Naive thymus-derived CD4-positive, alpha-beta T cell (primary cell): ENCODE results near the gene TMEM129. TPM values are rescaled to one million over a fixed set of nuclear protein-coding genes. Genes with fewer than 3 reads are reported as not detected.
"Not testable (repeated sequence)": the region's sequence is repeated elsewhere in the genome, so short reads cannot be mapped to it uniquely, and the experiment has no call there.

Source experiments
- ATAC-seq: fragments of 150-1000 bp; cut with Tn5 transposase; 2 replicates; pipeline ENCODE4 v1.10.0; 2021; ENCODE audit warnings: mild to moderate bottlenecking, moderate library complexity
- CTCF ChIA-PET: fragments of 350-600 bp; sonication (Branson Sonifier 250); formaldehyde crosslinking; loops from one replicate; lab custom pipeline; 2021; ENCODE audit warnings: antibody characterized with exemption; lab: Charles Lee
- POLR2A ChIA-PET: fragments of 350-600 bp; sonication (Branson Sonifier 250); formaldehyde crosslinking; loops from one replicate; lab custom pipeline; 2021; ENCODE audit warnings: antibody characterized with exemption, inconsistent platforms; lab: Charles Lee
- DNase-seq, 9 donors: peaks; one replicate each; pipeline versions ENCODE4 v3.0.0 to v3.0.0-alpha.2; 2020 to 2022; ENCODE audit warnings: mixed read lengths in 1 of 9
- H3K27ac ChIP-seq: one replicate; pipeline ENCODE4 v1.7.0; 2013; ENCODE audit warnings: mild to moderate bottlenecking, low read depth, low read length, moderate library complexity
- H3K27me3 ChIP-seq, 2 donors: one replicate each; pipeline ENCODE4 v1.7.0; 2013; ENCODE audit warnings: low read length in 2 of 2, mild to moderate bottlenecking in 2 of 2, moderate library complexity in 2 of 2; ENCODE audit not compliant: control insufficient read depth in 2 of 2, insufficient read depth in 2 of 2
- H3K36me3 ChIP-seq, 3 experiments: 1 replicate in 2 of 3; 2 replicates in 1 of 3; pipeline ENCODE4 v1.7.0; 2013; ENCODE audit warnings: low read length in 3 of 3, mild to moderate bottlenecking in 3 of 3, moderate library complexity in 1 of 3; ENCODE audit not compliant: insufficient read depth in 3 of 3, control insufficient read depth in 2 of 3
- H3K4me1 ChIP-seq, 2 donors: one replicate each; pipeline ENCODE4 v1.7.0; 2013; ENCODE audit warnings: low read length in 2 of 2, mild to moderate bottlenecking in 2 of 2, moderate library complexity in 1 of 2; ENCODE audit not compliant: control insufficient read depth in 2 of 2, insufficient read depth in 2 of 2
- H3K4me3 ChIP-seq: 2 replicates; pipeline ENCODE4 v1.7.0; 2013; ENCODE audit warnings: mild to moderate bottlenecking, low read length
- H3K9me3 ChIP-seq, 3 experiments: 1 replicate in 2 of 3; 2 replicates in 1 of 3; pipeline ENCODE4 v1.7.0; 2013; ENCODE audit warnings: low read length in 3 of 3; ENCODE audit not compliant: control insufficient read depth in 2 of 3
- H3K27ac Mint-ChIP-seq, 9 donors: one replicate each; pipeline ENCODE4 v1.8.0; 2020 to 2022; ENCODE audit warnings: mixed read lengths in 9 of 9, mild to moderate bottlenecking in 8 of 9, moderate library complexity in 5 of 9, inconsistent platforms in 2 of 9
- H3K27me3 Mint-ChIP-seq, 5 donors: one replicate each; pipeline ENCODE4 v1.8.0; 2021 to 2022; ENCODE audit warnings: mixed read lengths in 5 of 5, mild to moderate bottlenecking in 1 of 5
- H3K36me3 Mint-ChIP-seq, 5 donors: one replicate each; pipeline ENCODE4 v1.8.0; 2020 to 2022; ENCODE audit warnings: mixed read lengths in 5 of 5, mild to moderate bottlenecking in 3 of 5, inconsistent platforms in 1 of 5
- H3K4me1 Mint-ChIP-seq, 7 donors: one replicate each; pipeline ENCODE4 v1.8.0; 2020 to 2022; ENCODE audit warnings: mixed read lengths in 7 of 7, mild to moderate bottlenecking in 3 of 7, inconsistent platforms in 1 of 7
- H3K4me3 Mint-ChIP-seq, 10 donors: one replicate each; pipeline ENCODE4 v1.8.0; 2020 to 2022; ENCODE audit warnings: mild to moderate bottlenecking in 10 of 10, mixed read lengths in 10 of 10, moderate library complexity in 6 of 10, inconsistent platforms in 2 of 10
- H3K9me3 Mint-ChIP-seq, 11 donors: one replicate each; pipeline ENCODE4 v1.8.0; 2020 to 2022; ENCODE audit warnings: mixed read lengths in 11 of 11, mild to moderate bottlenecking in 4 of 11, inconsistent platforms in 1 of 11, moderate library complexity in 1 of 11
- intact Hi-C, 2 donors: fragments of 100-400 bp; cut with micrococcal nuclease; formaldehyde crosslinking; loops; one replicate each; pipeline ENCODE4 v1.15.1; 2023
- polyA plus RNA-seq, 2 donors: library from polyadenylated mRNA; unstranded; fragments of 300-500 nt; fragmentation: Illumina TruSeq; gene quantifications; one replicate each; pipeline ENCODE4 v1.2.3, GENCODE V29; 2021
- total RNA-seq, 6 experiments: library from RNA in 5 of 6; stranded (reverse) in 5 of 6; gene quantifications; 1 replicate in 5 of 6; 2 replicates in 1 of 6; pipeline ENCODE4 v1.2.3 and lab custom pipeline; 2021 to 2026

TMEM129 gene
- total and polyA plus RNA-seq, 7 experiments from 2014 or later: 20.0 to 44.7 (median 34.9) TPM

- Mint-ChIP-seq H3K27ac (peak overlapping the region; percentile 77 to 94 (median 91)), H3K4me3 (peak overlapping the region; percentile 88 to 97 (median 91)), H3K27me3 (no peaks in the 10 kb centered on the region), H3K9me3 (no peaks in the 10 kb centered on the region), H3K36me3 (peaks cover 0 to 22% (median 4%) of the 10 kb centered on the region in 5 donors), H3K4me1 (peaks cover 11 to 68% (median 60%) of the 10 kb centered on the region in 7 donors)
- ATAC-seq (no peak), DNase-seq (peak in 1 of 9 donors; percentile 21)
- ChIA-PET CTCF (interaction anchor here (1.8 to 3.6 kb wide), 2 partner anchors 12 to 17 kb away, joined by 14 to 16 read pairs; no protein-coding TSS in a partner anchor), POLR2A (interaction anchor here (1.1 to 4.2 kb wide), 4 partner anchors 10 to 159 kb away, joined by 3 to 119 read pairs (median 24); partner anchors contain the start of genes NSD2, TACC3 and TMEM129)
- Histone ChIP-seq H3K4me1 (peaks cover 32 to 34% of the 10 kb centered on the region in 2 donors), H3K4me3 (peak overlapping the region; percentile 100), H3K9me3 (no peaks in the 10 kb centered on the region), H3K27ac (peak overlapping the region; percentile 99), H3K27me3 (no peaks in the 10 kb centered on the region), H3K36me3 (peaks cover 0 to 11% (median 6%) of the 10 kb centered on the region in 3 experiments)
- intact Hi-C loops: loop anchor here (5.0 kb wide), 4 partner anchors 296 to 1251 kb away; partner anchors contain the start of genes FAM193A (in 1 of the 2), FGFRL1 (in 1 of the 2), GRK4 (in 1 of the 2) and NELFA (in 1 of the 2)
These were observed 10.0 kb downstream of the TMEM129 start for GRCh38 chr4:1711055-1711570.

- Mint-ChIP-seq H3K4me3 (peak overlapping the region in 5 of 10 donors; percentile 8 to 29 (median 16)), H3K36me3 (peaks cover 0 to 35% (median 7%) of the 10 kb centered on the region in 5 donors), H3K9me3 (no peaks in the 10 kb centered on the region), H3K4me1 (peaks cover 17 to 61% (median 51%) of the 10 kb centered on the region in 7 donors), H3K27me3 (no peaks in the 10 kb centered on the region), H3K27ac (peak overlapping the region in 6 of 9 donors; percentile 10 to 57 (median 20))
- ChIA-PET POLR2A (interaction anchor here (0.8 to 2.7 kb wide), 4 partner anchors 12 to 17 kb away, joined by 3 to 25 read pairs (median 4); partner anchors contain the start of genes TACC3 and TMEM129), CTCF (interaction anchor here (0.6 to 3.1 kb wide), 5 partner anchors 8 to 17 kb away, joined by 3 to 21 read pairs (median 4); no protein-coding TSS in a partner anchor)
- ATAC-seq (no peak), DNase-seq (no peak)
- Histone ChIP-seq H3K36me3 (peaks cover 7 to 28% (median 9%) of the 10 kb centered on the region in 3 experiments), H3K27ac (no peak overlapping the region), H3K4me3 (no peak overlapping the region), H3K4me1 (peaks cover 21 to 25% of the 10 kb centered on the region in 2 donors), H3K9me3 (no peaks in the 10 kb centered on the region), H3K27me3 (no peaks in the 10 kb centered on the region)
- intact Hi-C loops: no loop called here
These were observed 12.5 kb downstream of the TMEM129 start for GRCh38 chr4:1708581-1708980.

- H3K4me1 ChIP-seq: peaks cover 11 to 22% of the 10 kb centered on the region in 2 donors
- no peaks in the 10 kb centered on the region for H3K9me3 ChIP-seq
- CTCF ChIA-PET: interaction anchor here (0.6 kb wide), 1 partner anchor 18 kb away, joined by 6 read pairs; no protein-coding TSS in a partner anchor
- POLR2A ChIA-PET: no interaction called here
- intact Hi-C loops: no loop called here
- no peaks in the 10 kb centered on the region for H3K9me3 Mint-ChIP-seq
- H3K27me3 ChIP-seq: no peaks in the 10 kb centered on the region
- H3K36me3 Mint-ChIP-seq: peaks cover 6 to 44% (median 17%) of the 10 kb centered on the region in 5 donors
- H3K4me3 ChIP-seq: no peak overlapping the region
- H3K27me3 Mint-ChIP-seq: no peaks in the 10 kb centered on the region
- no peak overlapping the region for H3K27ac ChIP-seq
- peaks cover 25 to 63% (median 59%) of the 10 kb centered on the region in 7 donors for H3K4me1 Mint-ChIP-seq
- ATAC-seq: no peak
- H3K27ac Mint-ChIP-seq: peak overlapping the region in 1 of 9 donors; percentile 2
- H3K4me3 Mint-ChIP-seq: no peak overlapping the region
- peaks cover 9 to 47% (median 14%) of the 10 kb centered on the region in 3 experiments for H3K36me3 ChIP-seq
- no peak for DNase-seq
These were observed 14.8 kb downstream of the TMEM129 start for GRCh38 chr4:1706358-1706757.

- no peak overlapping the region for H3K4me3 ChIP-seq
- peaks cover 6 to 44% (median 17%) of the 10 kb centered on the region in 5 donors for H3K36me3 Mint-ChIP-seq
- DNase-seq (no peak), ATAC-seq (no peak)
- peaks cover 25 to 57% (median 52%) of the 10 kb centered on the region in 7 donors for H3K4me1 Mint-ChIP-seq
- H3K27me3 Mint-ChIP-seq: no peaks in the 10 kb centered on the region
- peaks cover 7 to 16% of the 10 kb centered on the region in 2 donors for H3K4me1 ChIP-seq
- no peak overlapping the region for H3K27ac ChIP-seq
- POLR2A ChIA-PET: no interaction called here
- H3K27ac Mint-ChIP-seq: peak overlapping the region in 1 of 9 donors; percentile 21
- CTCF ChIA-PET: interaction anchor here (0.7 kb wide), 1 partner anchor 1130 kb away, joined by 3 read pairs; no protein-coding TSS in a partner anchor
- intact Hi-C loops: no loop called here
- H3K27me3 ChIP-seq: no peaks in the 10 kb centered on the region
- H3K9me3 ChIP-seq: no peaks in the 10 kb centered on the region
- no peaks in the 10 kb centered on the region for H3K9me3 Mint-ChIP-seq
- H3K4me3 Mint-ChIP-seq: no peak overlapping the region
- H3K36me3 ChIP-seq: peaks cover 9 to 49% (median 14%) of the 10 kb centered on the region in 3 experiments
These were observed 15.4 kb downstream of the TMEM129 start for GRCh38 chr4:1705732-1706131.

GRCh38 chr4:1703867-1704266, 17.3 kb downstream of the TMEM129 start:
- Mint-ChIP-seq H3K27me3 (no peaks in the 10 kb centered on the region), H3K4me3 (no peak overlapping the region), H3K36me3 (peaks cover 4 to 47% (median 20%) of the 10 kb centered on the region in 5 donors), H3K9me3 (no peaks in the 10 kb centered on the region), H3K4me1 (peaks cover 18 to 45% (median 34%) of the 10 kb centered on the region in 7 donors), H3K27ac (peak overlapping the region in 3 of 9 donors; percentile 1 to 50 (median 26))
- Histone ChIP-seq H3K4me1 (peaks cover 0 to 2% of the 10 kb centered on the region in 2 donors), H3K27ac (no peak overlapping the region), H3K9me3 (no peaks in the 10 kb centered on the region), H3K27me3 (no peaks in the 10 kb centered on the region), H3K36me3 (peaks cover 19 to 64% (median 20%) of the 10 kb centered on the region in 3 experiments), H3K4me3 (no peak overlapping the region)
- no peak for DNase-seq
- ChIA-PET POLR2A (interaction anchor here (1.0 to 1.8 kb wide), 2 partner anchors 8 to 20 kb away, joined by 4 to 5 read pairs; partner anchors contain the start of gene SLBP), CTCF (interaction anchor here (1.1 kb wide), 1 partner anchor 11 kb away, joined by 6 read pairs; no protein-coding TSS in a partner anchor)
- ATAC-seq: no peak
- intact Hi-C loops: no loop called here

GRCh38 chr4:1701671-1702070, 19.5 kb downstream of the TMEM129 start:
- CTCF ChIA-PET: interaction anchor here (0.6 to 1.8 kb wide), 2 partner anchors 8 to 196 kb away, joined by 3 to 7 read pairs; no protein-coding TSS in a partner anchor

More at GRCh38 chr4:1701671-1702070, 19.5 kb downstream of the TMEM129 start:
- H3K9me3 ChIP-seq, H3K27ac ChIP-seq, H3K27me3 ChIP-seq, H3K4me3 ChIP-seq, H3K4me1 ChIP-seq, DNase-seq, H3K4me3 Mint-ChIP-seq, ATAC-seq, intact Hi-C loops, H3K9me3 Mint-ChIP-seq, H3K27me3 Mint-ChIP-seq: not testable (repeated sequence)
- Mint-ChIP-seq H3K36me3 (peaks cover 4 to 44% (median 20%) of the 10 kb centered on the region in 5 donors), H3K27ac (peak overlapping the region in 1 of 9 donors; percentile 11), H3K4me1 (peaks cover 10 to 34% (median 21%) of the 10 kb centered on the region in 7 donors)
- peaks cover 19 to 77% (median 22%) of the 10 kb centered on the region in 3 experiments for H3K36me3 ChIP-seq
- POLR2A ChIA-PET: interaction anchor here (0.6 to 1.4 kb wide), 4 partner anchors 8 to 349 kb away, joined by 3 to 4 read pairs (median 3); no protein-coding TSS in a partner anchor
